KMS-11 (cell line): ENCODE measurements around the gene CD9.

ENCODE experiments used
- H2AFZ ChIP-seq: fragments of 200-600 bp; sonication (generic); 2 replicates; pipeline ENCODE4 v1.6.1; 2016; ENCODE audit warnings: antibody characterized with exemption, mixed run types, low read depth
- H3K27ac ChIP-seq: fragments of 200-600 bp; sonication (generic); 2 replicates; pipeline ENCODE4 v1.6.1; 2016; ENCODE audit warnings: mild to moderate bottlenecking, mixed run types
- H3K27me3 ChIP-seq: fragments of 200-600 bp; sonication (generic); 2 replicates; pipeline ENCODE4 v1.6.1; 2017; ENCODE audit warnings: mild to moderate bottlenecking, low read depth, mixed run types, moderate library complexity; ENCODE audit not compliant: insufficient read depth
- H3K36me3 ChIP-seq: fragments of 200-600 bp; sonication (generic); 2 replicates; pipeline ENCODE4 v1.6.1; 2017; ENCODE audit warnings: mild to moderate bottlenecking, mixed run types; ENCODE audit not compliant: insufficient read depth
- H3K4me1 ChIP-seq: fragments of 200-600 bp; sonication (generic); 2 replicates; pipeline ENCODE4 v1.6.1; 2016; ENCODE audit warnings: mild to moderate bottlenecking, low read depth, mixed run types; ENCODE audit not compliant: poor library complexity, severe bottlenecking
- H3K4me2 ChIP-seq: fragments of 200-600 bp; sonication (generic); 2 replicates; pipeline ENCODE4 v1.7.0; 2016; ENCODE audit warnings: mild to moderate bottlenecking, mixed run types
- H3K4me3 ChIP-seq: fragments of 200-600 bp; sonication (generic); IDR thresholded peaks from 2 replicates; pipeline ENCODE4 v1.6.1; 2017; ENCODE audit warnings: low read depth, low read length, mixed read lengths; ENCODE audit not compliant: insufficient read depth
- H3K79me2 ChIP-seq: fragments of 200-600 bp; sonication (generic); 2 replicates; pipeline ENCODE4 v1.6.1; 2016; ENCODE audit warnings: low read depth, mixed run types; ENCODE audit not compliant: insufficient read depth
- H3K9ac ChIP-seq: fragments of 200-600 bp; sonication (generic); 2 replicates; pipeline ENCODE4 v1.6.1; 2016; ENCODE audit warnings: mild to moderate bottlenecking, mixed run types
- H4K20me1 ChIP-seq: fragments of 200-600 bp; sonication (generic); 2 replicates; pipeline ENCODE4 v1.6.1; 2016; ENCODE audit warnings: mild to moderate bottlenecking, mixed run types; ENCODE audit not compliant: insufficient read depth
- TF ChIP-seq, protein P1 (sequence below): fragments of 200-600 bp; sonication (generic); conservative IDR thresholded peaks from 2 replicates; pipeline ENCODE4 v1.6.1; 2017; ENCODE audit warnings: low read depth, mild to moderate bottlenecking, antibody characterized with exemption, low read length, moderate library complexity, mixed read lengths

The CD9 gene

GRCh38 chr12:6198556-6198955 is 1.6 kb upstream of the CD9 start:
- Histone ChIP-seq H2AFZ (no peak overlapping the region), H3K4me2 (no peak overlapping the region), H3K36me3 (no peaks in the 10 kb centered on the region), H3K27ac (no peak overlapping the region), H3K27me3 (no peaks in the 10 kb centered on the region), H3K4me1 (peaks cover 11% of the 10 kb centered on the region), H3K4me3 (no peak overlapping the region), H3K9ac (no peak overlapping the region), H3K79me2 (no peaks in the 10 kb centered on the region), H4K20me1 (no peaks in the 10 kb centered on the region)
- TF ChIP-seq, protein P1, sequence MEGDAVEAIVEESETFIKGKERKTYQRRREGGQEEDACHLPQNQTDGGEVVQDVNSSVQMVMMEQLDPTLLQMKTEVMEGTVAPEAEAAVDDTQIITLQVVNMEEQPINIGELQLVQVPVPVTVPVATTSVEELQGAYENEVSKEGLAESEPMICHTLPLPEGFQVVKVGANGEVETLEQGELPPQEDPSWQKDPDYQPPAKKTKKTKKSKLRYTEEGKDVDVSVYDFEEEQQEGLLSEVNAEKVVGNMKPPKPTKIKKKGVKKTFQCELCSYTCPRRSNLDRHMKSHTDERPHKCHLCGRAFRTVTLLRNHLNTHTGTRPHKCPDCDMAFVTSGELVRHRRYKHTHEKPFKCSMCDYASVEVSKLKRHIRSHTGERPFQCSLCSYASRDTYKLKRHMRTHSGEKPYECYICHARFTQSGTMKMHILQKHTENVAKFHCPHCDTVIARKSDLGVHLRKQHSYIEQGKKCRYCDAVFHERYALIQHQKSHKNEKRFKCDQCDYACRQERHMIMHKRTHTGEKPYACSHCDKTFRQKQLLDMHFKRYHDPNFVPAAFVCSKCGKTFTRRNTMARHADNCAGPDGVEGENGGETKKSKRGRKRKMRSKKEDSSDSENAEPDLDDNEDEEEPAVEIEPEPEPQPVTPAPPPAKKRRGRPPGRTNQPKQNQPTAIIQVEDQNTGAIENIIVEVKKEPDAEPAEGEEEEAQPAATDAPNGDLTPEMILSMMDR, result no peak

- no peaks in the 10 kb centered on the region for H3K79me2 ChIP-seq
- H3K4me3 ChIP-seq, result no peak overlapping the region
- no peak overlapping the region for H2AFZ ChIP-seq
- H3K36me3 ChIP-seq, result no peaks in the 10 kb centered on the region
- H3K9ac ChIP-seq, result no peak overlapping the region
- TF ChIP-seq, protein P1, result no peak
- no peak overlapping the region for H3K4me2 ChIP-seq
- no peaks in the 10 kb centered on the region for H3K27me3 ChIP-seq
- H4K20me1 ChIP-seq, result no peaks in the 10 kb centered on the region
- H3K27ac ChIP-seq, result no peak overlapping the region
- H3K4me1 ChIP-seq, result peaks cover 11% of the 10 kb centered on the region
These were observed 1.1 kb upstream of the CD9 start for GRCh38 chr12:6198985-6199530.

DNA sequence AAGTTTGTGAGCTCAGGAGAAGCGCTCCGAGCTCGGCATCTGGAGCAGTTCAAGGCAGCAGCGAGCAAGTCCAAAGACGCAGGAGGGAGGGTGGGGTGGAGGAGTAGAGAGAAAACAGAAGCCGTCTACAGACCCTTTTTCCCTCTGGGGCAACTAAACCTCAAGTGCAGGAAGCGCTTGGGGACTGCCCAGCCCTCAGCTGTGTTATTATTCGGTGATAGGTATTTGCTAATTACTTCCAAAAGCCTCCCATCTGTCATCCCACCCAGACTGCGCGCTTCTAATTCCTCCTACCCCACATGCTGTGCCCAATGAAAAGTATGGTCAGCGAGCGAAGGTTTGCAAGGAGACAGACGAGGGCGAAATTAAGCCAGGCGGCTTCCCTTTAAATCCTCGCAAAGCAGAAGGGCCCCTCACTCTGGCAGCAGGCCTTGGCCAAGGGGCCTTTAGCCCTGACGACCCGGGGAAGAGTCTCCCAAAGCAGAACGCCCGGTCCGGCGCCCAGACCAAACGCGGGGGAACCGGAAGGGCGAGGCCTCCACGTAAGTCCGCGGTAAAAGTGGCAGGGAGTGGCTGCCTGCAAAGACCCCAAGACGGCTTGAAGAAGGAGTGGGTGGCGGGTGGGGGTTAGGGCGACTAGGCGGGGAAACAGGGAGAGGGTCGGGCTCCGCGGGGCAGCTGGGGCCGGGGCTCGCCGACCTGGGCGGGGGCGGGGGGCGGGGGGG is 507 bp upstream of the CD9 start:
- no peaks in the 10 kb centered on the region for H3K79me2 ChIP-seq
- TF ChIP-seq, protein P1, result no peak
- H3K9ac ChIP-seq, result no peak overlapping the region
- peak overlapping the region; percentile 60 for H3K4me2 ChIP-seq
- H2AFZ ChIP-seq, result peak overlapping the region; percentile 90
- H3K27me3 ChIP-seq, result no peaks in the 10 kb centered on the region
- H4K20me1 ChIP-seq, result no peaks in the 10 kb centered on the region
- H3K36me3 ChIP-seq, result no peaks in the 10 kb centered on the region
- H3K4me1 ChIP-seq, result peaks cover 11% of the 10 kb centered on the region
- no peak overlapping the region for H3K27ac ChIP-seq
- no peak overlapping the region for H3K4me3 ChIP-seq

DNA sequence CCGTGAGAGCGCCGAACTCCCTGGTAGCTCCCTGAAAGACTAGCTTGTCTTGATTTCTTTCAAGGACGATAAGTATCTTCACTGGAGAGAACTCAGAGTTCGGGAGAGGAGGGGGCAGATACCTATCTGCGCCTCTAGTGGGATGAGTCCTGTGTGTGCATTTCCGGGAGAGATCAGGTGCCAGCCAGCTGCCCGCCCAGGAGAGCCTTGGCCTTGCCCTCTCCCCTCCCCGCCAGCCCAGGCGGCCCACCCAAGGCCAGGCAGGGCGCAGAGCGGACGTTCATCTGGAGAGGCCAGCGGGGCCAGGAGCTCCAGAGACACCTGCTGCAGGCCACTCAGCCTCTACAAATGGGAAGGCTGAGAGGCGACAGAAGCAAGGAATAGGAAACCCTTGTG is 1.0 kb downstream of the CD9 start:
- Histone ChIP-seq H3K4me2 (peak overlapping the region; percentile 76), H3K36me3 (no peaks in the 10 kb centered on the region), H3K4me3 (no peak overlapping the region), H3K4me1 (peaks cover 11% of the 10 kb centered on the region), H4K20me1 (no peaks in the 10 kb centered on the region), H3K9ac (peak overlapping the region; percentile 50; the same call in 1 of the 2 replicates), H3K27ac (no peak overlapping the region), H3K27me3 (no peaks in the 10 kb centered on the region), H3K79me2 (no peaks in the 10 kb centered on the region), H2AFZ (peak overlapping the region; percentile 92)
- TF ChIP-seq, protein P1, result no peak
